HG03066 (cell line): ENCODE measurements around the gene GOLGA6L10.
"Not testable (repeated sequence)": the region's sequence is repeated elsewhere in the genome, so short reads cannot be mapped to it uniquely, and the experiment has no call there.

Source experiments
- ATAC-seq: cut with Tn5 transposase; IDR thresholded peaks from one replicate; pipeline ENCODE4 v1.9.1; 2021; ENCODE audit warnings: low read depth; ENCODE audit not compliant: unreplicated experiment

The GOLGA6L10 gene

DNA sequence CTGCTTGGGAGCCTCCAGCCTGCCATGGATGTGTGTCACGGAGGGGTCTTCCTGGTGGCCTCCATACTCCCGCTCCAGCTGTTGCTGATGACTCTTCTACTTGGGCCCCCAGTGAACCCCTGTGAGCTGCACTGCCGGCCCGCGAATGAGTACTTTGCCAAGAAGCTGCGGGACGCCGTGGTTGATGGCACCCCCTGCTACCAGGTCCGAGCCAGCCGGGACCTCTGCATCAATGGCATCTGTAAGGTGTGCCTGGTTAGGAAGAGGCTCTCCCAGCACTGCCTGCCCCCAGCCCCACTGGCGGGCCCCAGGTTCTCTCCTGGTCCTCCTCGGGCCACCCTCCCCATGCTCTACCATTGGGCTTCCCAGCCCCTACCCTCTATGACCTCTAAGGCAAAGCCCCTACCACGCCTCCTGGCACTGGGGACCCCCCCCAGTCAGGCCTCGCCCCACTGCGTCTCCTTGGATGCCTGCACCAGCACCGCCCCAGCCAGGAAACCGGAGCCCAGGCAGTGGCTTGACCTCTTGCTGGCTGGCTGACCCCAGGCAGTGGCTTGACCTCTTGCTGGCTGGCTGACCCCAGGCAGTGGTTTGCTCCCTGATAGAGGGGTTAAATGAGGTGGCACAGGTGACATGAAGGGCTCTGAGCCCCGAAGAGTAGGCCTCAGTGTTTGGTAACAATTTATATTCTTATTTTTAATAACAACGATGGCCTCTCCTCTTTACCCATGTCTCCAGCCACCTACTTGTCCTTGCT is 29.6 kb downstream of the GOLGA6L10 start:
- not testable (repeated sequence) for ATAC-seq

DNA sequence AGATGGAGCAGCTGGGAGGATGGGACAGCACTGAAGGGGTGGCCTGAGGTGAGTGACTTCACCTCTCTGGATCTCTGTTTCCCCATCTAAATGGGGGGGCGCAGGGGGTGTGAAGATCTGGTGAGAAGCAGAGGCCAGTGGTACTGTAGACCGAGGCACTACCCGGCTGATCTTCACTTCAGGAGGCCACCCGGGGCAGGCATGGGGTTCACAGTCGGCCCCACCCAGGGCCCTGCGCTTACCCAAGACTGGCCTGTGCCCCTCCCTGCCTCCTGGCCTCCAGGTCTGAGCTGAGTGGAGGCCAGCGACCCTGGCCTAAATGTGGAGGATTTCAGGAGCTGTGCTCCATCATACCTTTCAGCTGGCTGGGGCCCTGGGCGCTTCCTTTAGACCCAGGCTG is 31.0 kb downstream of the GOLGA6L10 start:
- ATAC-seq, result not testable (repeated sequence)

DNA sequence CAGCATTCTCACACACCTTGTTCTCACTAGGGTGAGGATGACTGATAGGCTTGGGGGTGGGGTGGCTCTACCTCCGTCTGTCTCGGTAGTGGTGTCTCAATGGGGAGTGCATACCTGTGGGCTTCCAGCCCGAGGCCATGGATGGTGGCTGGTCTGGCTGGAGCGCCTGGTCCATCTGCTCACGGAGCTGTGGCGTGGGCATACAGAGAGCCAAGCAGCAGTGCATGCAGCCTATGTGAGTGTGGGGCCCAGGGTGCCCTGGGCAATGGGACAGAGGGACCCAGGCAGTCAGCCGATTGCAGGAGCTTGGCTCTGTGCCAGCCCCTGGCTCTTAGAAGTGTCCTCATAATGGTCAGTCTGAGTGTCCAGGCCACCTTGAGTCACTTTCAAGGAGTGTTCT is 31.8 kb downstream of the GOLGA6L10 start:
- ATAC-seq, result not testable (repeated sequence)

- no peak for ATAC-seq
Measured at GRCh38 chr15:82317091-82317489, 32.2 kb downstream of the GOLGA6L10 start.

- ATAC-seq, result not testable (repeated sequence)
Measured at GRCh38 chr15:82316247-82317090, 32.8 kb downstream of the GOLGA6L10 start.

DNA sequence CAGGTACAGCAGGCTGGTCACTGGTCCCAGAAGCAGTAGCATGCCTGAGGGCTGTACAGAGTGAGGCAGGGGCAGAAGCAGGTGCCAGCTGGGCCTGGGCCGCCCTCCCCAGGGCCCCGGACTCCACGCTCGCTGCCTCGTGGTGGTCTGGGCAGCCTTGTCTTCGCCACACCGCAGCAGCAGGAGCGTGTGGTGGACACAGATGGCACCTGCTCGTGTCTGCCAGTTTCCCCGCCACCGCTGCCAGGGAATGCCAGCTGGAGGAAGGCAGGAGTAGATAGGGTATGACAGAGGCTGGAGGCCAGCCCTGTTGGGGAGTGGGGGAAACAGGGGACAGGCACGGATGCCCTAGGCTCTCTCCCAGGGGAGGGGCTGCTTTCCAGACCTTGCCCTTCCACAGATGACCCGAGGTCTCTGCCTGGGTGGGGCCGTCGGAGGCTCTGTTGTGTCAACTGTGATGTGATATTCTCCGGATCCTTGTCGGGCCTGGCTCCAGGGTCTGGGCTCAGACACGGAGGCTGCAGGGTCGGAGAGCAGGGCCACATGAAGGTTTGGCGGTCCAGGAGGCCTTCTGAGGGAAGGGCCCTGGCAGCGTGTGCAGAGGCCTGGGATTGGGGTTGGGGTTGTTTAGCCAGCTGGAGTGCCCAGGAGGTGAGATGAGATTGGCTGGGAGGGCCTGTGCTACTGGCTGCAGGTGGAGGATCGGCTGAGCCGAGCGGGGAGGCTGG is 33.6 kb downstream of the GOLGA6L10 start:
- no peak for ATAC-seq

- no peak for ATAC-seq
Measured at GRCh38 chr15:82314769-82315518, 34.3 kb downstream of the GOLGA6L10 start.

- not testable (repeated sequence) for ATAC-seq
Measured at GRCh38 chr15:82313951-82314768, 35.1 kb downstream of the GOLGA6L10 start.

DNA sequence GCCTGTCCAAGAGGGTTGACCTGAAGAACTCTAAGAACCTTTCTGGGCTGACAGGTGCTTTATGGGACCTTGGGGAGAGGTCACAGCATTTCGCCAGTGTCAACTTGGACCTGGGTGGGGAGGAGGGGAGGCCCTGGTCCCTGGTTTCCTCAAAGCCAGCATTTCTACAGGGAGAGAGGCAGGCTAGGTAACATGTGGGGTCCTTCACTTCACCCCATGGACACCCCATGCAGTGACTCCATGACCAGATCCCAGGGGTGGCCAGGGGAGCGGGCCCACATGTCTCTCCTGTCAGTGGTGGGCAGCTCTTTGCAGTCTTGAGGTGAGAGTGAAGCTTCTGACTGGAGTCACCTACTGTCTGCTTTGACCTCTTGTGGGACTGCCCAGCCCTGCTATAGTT is 35.8 kb downstream of the GOLGA6L10 start:
- ATAC-seq, result no peak

DNA sequence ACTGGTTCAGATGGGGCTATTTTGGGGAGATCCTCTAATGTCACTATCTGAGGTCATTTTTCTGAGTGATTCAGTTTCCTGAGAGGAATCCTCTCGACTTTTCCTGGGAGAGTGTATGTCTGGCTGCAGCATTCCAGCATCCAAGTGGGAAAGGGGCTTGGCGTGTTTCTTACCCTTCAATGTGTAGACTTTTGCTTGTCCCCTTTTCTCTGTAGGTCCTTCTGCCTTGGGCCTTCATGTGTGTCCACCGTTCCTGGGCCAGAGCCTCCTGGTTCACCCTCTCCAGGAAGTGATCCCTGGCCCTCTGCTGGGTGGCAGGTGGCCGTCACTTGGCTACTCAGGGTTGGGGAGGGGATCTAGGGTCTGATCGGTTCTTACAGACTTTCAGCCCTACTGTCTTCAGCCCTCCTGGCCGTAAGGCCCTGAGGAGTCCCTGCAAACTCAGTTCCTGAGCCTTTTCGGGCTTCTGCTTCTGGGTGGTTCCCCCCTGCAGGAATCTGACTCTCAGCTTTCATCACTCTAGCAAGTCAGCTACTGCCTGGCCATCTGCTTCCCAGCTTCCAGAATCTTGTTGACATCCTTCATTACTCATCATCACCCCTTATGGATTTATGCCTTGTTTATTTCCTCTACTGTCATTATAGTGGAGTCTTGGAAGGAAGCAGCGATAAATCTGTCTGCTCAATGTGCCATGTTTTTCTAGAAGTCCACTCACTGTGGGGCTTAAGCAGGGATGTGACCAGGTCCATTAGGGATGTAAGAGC is 36.5 kb downstream of the GOLGA6L10 start:
- no peak for ATAC-seq

DNA sequence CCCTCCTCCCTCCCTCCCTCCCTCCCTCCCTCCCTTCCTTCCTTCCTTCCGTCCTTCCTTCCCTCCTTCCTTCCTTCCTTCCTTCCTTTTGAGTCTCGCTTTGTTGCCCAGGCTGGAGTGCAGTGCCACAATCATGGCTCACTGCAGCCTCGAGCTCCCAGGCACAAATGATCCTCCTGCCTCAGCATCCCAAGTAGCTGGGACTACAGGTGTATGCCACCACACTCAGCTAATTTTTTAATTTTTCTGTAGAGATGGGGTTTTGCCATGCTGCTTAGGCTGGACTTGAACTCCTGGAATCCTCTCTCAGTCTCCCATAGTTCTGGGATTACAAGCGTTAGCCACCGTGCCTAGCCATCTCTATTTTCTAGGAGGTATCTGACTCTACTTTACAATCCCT is 38.0 kb downstream of the GOLGA6L10 start:
- ATAC-seq, result not testable (repeated sequence)

DNA sequence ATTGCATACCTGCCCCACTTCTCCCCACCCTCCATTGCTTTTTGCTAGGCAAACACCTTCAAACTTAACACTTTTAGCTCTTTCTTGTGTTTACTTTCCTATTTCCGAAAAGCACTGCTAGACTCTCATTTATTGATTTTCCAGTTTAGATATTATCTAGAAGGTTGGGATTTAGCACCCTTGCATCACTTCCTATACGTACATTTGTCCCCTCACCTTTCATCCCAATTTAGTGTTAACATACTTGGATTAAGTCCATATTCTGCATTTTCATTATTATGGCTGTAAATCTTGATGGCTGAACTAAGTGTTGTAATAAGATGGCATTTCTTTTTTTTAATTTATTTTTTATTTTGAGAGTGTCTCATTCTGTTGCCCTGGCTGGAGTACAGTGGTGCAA is 39.5 kb downstream of the GOLGA6L10 start:
- ATAC-seq, result no peak

DNA sequence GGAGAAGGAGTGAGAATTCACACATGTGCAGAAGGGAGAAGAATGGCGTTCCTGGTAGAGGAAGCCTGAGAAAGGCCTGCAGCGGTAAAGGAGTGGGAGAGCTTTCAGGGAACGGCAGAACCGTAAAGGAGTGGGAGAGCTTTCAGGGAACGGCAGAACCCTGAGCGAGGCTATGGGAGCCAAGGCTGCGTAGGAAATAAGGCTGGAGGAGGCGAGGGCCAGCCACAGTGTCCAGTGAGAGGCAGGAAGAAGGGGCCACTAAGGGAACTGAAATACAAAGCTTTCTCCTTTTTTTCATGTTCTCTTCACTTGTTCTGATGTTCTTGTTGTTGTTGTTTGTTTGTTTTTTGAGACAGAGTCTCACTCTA is 41.6 kb downstream of the GOLGA6L10 start:
- no peak for ATAC-seq

GRCh38 chr15:82306791-82307713 is 42.2 kb downstream of the GOLGA6L10 start:
- ATAC-seq, result no peak

DNA sequence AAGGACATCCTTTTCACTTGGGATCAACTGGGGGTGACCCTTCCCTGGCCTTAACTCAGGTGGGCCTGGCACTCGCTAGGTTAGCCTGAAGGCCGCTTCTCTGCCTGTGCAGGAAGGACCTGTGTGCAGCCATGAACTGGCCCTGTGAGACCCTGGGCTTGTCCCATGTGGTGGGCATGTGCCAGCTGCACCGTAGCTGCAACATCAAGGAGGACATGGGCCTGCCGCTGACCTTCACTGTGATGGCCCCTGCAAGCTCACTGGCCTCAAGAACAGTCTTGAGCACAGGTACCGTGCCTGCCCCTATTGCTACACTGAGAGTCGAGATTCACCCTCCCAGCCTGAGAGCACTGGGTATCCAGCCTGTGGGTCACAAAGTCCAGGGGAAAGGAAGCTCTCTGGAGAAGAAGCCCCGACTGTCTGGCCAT is 43.6 kb downstream of the GOLGA6L10 start:
- ATAC-seq, result no peak

DNA sequence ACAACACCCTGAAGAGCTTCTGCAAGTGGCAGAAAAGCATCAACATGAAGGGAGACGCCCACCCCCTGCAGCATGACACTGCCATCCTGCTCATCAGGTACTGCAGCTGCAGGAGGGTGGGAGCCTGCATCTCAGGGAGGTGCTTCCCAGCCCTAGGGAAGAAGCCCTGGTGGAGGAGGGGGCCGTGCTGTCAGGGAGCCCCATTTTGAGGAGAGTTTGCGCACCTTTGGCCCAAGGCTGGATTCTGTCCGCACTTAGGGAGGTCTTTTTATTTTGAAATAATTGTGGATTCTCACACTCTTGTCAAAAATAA is 44.5 kb downstream of the GOLGA6L10 start:
- ATAC-seq, result no peak

DNA sequence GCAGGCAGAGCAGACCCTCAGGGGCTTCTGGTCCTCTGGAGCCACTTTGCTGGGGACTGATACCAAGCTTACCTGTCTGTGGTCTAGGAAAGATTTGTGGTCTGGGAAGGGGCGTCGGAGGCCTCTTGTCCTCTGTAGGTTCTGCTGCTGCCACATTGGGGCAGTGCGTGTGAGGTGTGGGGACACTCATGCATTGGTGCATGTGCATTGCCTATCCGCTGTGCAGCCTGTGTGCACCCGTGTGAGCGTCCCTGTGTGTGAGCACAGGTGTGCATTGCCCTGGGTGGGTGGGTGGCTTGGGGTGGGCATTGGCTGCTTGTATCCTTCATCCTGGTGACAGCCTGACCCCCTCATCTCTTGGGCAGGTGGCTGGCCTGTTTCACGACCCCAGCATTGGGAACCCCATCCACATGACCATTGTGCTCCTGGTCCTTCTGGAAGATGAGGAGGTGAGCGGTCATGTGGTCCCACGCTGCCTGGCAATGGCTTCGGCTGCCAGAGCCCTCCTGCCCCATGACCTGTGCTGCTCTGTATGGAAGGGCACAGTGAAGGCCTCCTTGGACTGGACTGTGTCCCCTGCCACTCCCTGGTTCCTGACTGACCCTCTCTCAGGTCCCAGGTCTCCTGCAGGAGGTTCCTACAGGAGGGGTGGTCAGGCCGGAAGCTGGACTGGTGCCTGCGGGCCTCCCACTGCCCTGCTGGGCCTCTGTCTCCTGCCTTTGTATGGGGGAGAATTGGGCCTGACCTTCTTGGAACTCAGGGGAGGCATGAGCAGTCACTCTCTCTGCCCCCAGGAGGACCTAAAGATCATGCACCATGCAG is 45.1 kb downstream of the GOLGA6L10 start:
- ATAC-seq, result no peak
